ENCODE data around the gene SLC2A2. TPM values are rescaled to one million over a fixed set of nuclear protein-coding genes. Genes with fewer than 3 reads are reported as not detected.

SLC2A2 gene
- total and polyA plus RNA-seq, 4 donors = 160 to 506 (median 321) TPM

- H3K4me1 ChIP-seq (ENCODE audit: control insufficient read depth in 4 of 4, insufficient read depth in 4 of 4, low read length in 3 of 4) = peaks cover 7 to 74% (median 66%) of the 10 kb centered on the region in 4 donors
- WGBS = 78% methylated on average over 4 of the region's 4 CpGs
- H3K27ac ChIP-seq (ENCODE audit: low read depth in 1 of 2, low read length in 2 of 2) = peak overlapping the region; percentile 69 to 70
- no peak for TF ChIP-seq REST (IDR thresholded peaks at IDR 0.05)
- TF ChIP-seq TAF1 (conservative IDR thresholded peaks at IDR 0.05) = no peak
- no peak for TF ChIP-seq HNF4A (conservative IDR thresholded peaks at IDR 0.05)
- TF ChIP-seq SP1 (IDR thresholded peaks at IDR 0.05) = no peak
- no peak for TF ChIP-seq GABPA (IDR thresholded peaks at IDR 0.05 in 1 of 2, conservative IDR thresholded peaks at IDR 0.05 in 1 of 2)
- no peak for TF ChIP-seq HNF4G (IDR thresholded peaks at IDR 0.05)
- no peak for TF ChIP-seq JUND (IDR thresholded peaks at IDR 0.05)
- no peak for TF ChIP-seq FOXA1 (IDR thresholded peaks at IDR 0.05)
- TF ChIP-seq RXRA (IDR thresholded peaks at IDR 0.05) = no peak
- TF ChIP-seq FOXA2 (IDR thresholded peaks at IDR 0.05) = no peak
- no peak for TF ChIP-seq MAX (IDR thresholded peaks at IDR 0.05)
- H3K27me3 ChIP-seq (ENCODE audit: control insufficient read depth in 4 of 4, insufficient read depth in 4 of 4, low read length in 3 of 4) = no peaks in the 10 kb centered on the region
- H3K36me3 ChIP-seq (ENCODE audit: control insufficient read depth in 4 of 4, insufficient read depth in 3 of 4, low read depth in 1 of 4, low read length in 3 of 4) = peaks cover 0 to 40% (median 16%) of the 10 kb centered on the region in 4 donors
- no peak overlapping the region for H3K4me3 ChIP-seq (ENCODE audit: low read depth in 1 of 3, low read length in 3 of 3)
- H3K9me3 ChIP-seq (ENCODE audit: control insufficient read depth in 4 of 4, low read length in 3 of 4) = no peaks in the 10 kb centered on the region
- no peak for DNase-seq (ENCODE audit: low spot score)
- no peak overlapping the region for H3K9ac ChIP-seq (ENCODE audit: low read depth in 1 of 2, low read length in 2 of 2)
These were observed 26.2 kb downstream of the SLC2A2 start for GRCh38 chr3:171000281-171000680.

- no peak for TF ChIP-seq GABPA (IDR thresholded peaks at IDR 0.05 in 1 of 2, conservative IDR thresholded peaks at IDR 0.05 in 1 of 2)
- no peak for TF ChIP-seq TAF1 (conservative IDR thresholded peaks at IDR 0.05)
- no peak for TF ChIP-seq EGR1 (IDR thresholded peaks at IDR 0.05; ENCODE audit: low read depth in 2 of 2)
- peak; percentile 17 for TF ChIP-seq YY1 (IDR thresholded peaks at IDR 0.05)
- peak; percentile 96 for TF ChIP-seq ATF3 (IDR thresholded peaks at IDR 0.05)
- no peak for TF ChIP-seq CTCF (IDR thresholded peaks at IDR 0.05; ENCODE audit: low read depth, low read length, missing input control)
- TF ChIP-seq JUND (IDR thresholded peaks at IDR 0.05) = peak; percentile 97 to 99
- peak; percentile 53 to 57 for TF ChIP-seq RXRA (IDR thresholded peaks at IDR 0.05)
- peak; percentile 53 for TF ChIP-seq SP1 (IDR thresholded peaks at IDR 0.05)
- peak; percentile 67 to 69 for TF ChIP-seq HNF4A (conservative IDR thresholded peaks at IDR 0.05)
- no peak for TF ChIP-seq NR2F2 (IDR thresholded peaks at IDR 0.05)
- no peak for TF ChIP-seq REST (IDR thresholded peaks at IDR 0.05)
- TF ChIP-seq FOXA2 (IDR thresholded peaks at IDR 0.05) = no peak
- no peak for TF ChIP-seq FOXA1 (IDR thresholded peaks at IDR 0.05)
- no peak for TF ChIP-seq ZBTB33 (IDR thresholded peaks at IDR 0.05)
- TF ChIP-seq RAD21 (IDR thresholded peaks at IDR 0.05) = peak in 1 of 2 donors; percentile 35
- no peak for TF ChIP-seq MAX (IDR thresholded peaks at IDR 0.05)
- TF ChIP-seq HNF4G (IDR thresholded peaks at IDR 0.05) = peak; percentile 60
- Histone ChIP-seq H3K27ac (ENCODE audit: low read depth in 1 of 2, low read length in 2 of 2) (peak overlapping the region; percentile 69 to 70), H3K9me3 (ENCODE audit: control insufficient read depth in 4 of 4, low read length in 3 of 4) (no peaks in the 10 kb centered on the region), H3K4me3 (ENCODE audit: low read depth in 1 of 3, low read length in 3 of 3) (no peak overlapping the region), H3K27me3 (ENCODE audit: control insufficient read depth in 4 of 4, insufficient read depth in 4 of 4, low read length in 3 of 4) (no peaks in the 10 kb centered on the region), H3K9ac (ENCODE audit: low read depth in 1 of 2, low read length in 2 of 2) (peak overlapping the region in 1 of 2 donors; percentile 21), H3K4me1 (ENCODE audit: control insufficient read depth in 4 of 4, insufficient read depth in 4 of 4, low read length in 3 of 4) (peaks cover 7 to 69% (median 65%) of the 10 kb centered on the region in 4 donors), H3K36me3 (ENCODE audit: control insufficient read depth in 4 of 4, insufficient read depth in 3 of 4, low read depth in 1 of 4, low read length in 3 of 4) (peaks cover 0 to 38% (median 15%) of the 10 kb centered on the region in 4 donors)
- DNase-seq (ENCODE audit: low spot score) = no peak
- 21% methylated on average over 2 of the region's 2 CpGs for WGBS
These were observed 26.7 kb downstream of the SLC2A2 start for GRCh38 chr3:170999737-171000242.

Data from liver (tissue), 9 donors.